Fibroblast of lung (primary cell): ENCODE measurements around the gene CASKIN1.

Source experiments
- CTCF ChIP-seq, 2 donors: IDR thresholded peaks in 1 of 2; conservative IDR thresholded peaks in 1 of 2; 1 replicate in 1 of 2; 2 replicates in 1 of 2; pipeline ENCODE4 v1.5.1; 2011 to 2012; ENCODE audit warnings: low read length in 2 of 2, control low read depth in 1 of 2, inconsistent platforms in 1 of 2, low read depth in 1 of 2, mild to moderate bottlenecking in 1 of 2
- EZH2 ChIP-seq: IDR thresholded peaks from 2 replicates; pipeline ENCODE4 v1.5.1; 2012; ENCODE audit warnings: low read length, control low read depth, mild to moderate bottlenecking; ENCODE audit errors: missing control alignments

GRCh38 chr16:2188395-2188794, 8.0 kb downstream of the CASKIN1 start:
- TF ChIP-seq EZH2 (no peak), CTCF (conservative IDR thresholded peaks at IDR 0.05 in 1 of 2, IDR thresholded peaks at IDR 0.05 in 1 of 2; ENCODE audit: low read depth in 1 of 2, low read length in 2 of 2) (no peak)
